Mesendoderm (in vitro differentiated cells): ENCODE results near the gene PLSCR1.

Source experiments
- DNase-seq: peaks from one replicate; pipeline ENCODE4 v3.0.0; 2013
- H2AK5ac ChIP-seq: 2 replicates; pipeline ENCODE4 v1.6.1; 2013; ENCODE audit warnings: low read length, inconsistent platforms
- H2BK120ac ChIP-seq: 2 replicates; pipeline ENCODE4 v1.6.1; 2013; ENCODE audit warnings: low read depth, mild to moderate bottlenecking, low read length, moderate library complexity, mixed read lengths
- H2BK15ac ChIP-seq: replicated peaks from 2 replicates; pipeline ENCODE4 v1.6.1; 2013; ENCODE audit warnings: low read depth, mild to moderate bottlenecking, moderate library complexity
- H2BK5ac ChIP-seq: 2 replicates; pipeline ENCODE4 v1.6.1; 2013; ENCODE audit warnings: low read length, inconsistent platforms
- H3K18ac ChIP-seq: 2 replicates; pipeline ENCODE4 v1.6.1; 2013; ENCODE audit warnings: mild to moderate bottlenecking, low read length, mixed read lengths
- H3K23ac ChIP-seq: one replicate; pipeline ENCODE4 v1.6.1; 2013; ENCODE audit warnings: low read length
- H3K27ac ChIP-seq: 2 replicates; pipeline ENCODE4 v1.5.1; 2013; ENCODE audit warnings: low read depth, mild to moderate bottlenecking, inconsistent platforms, low read length, moderate library complexity
- H3K27me3 ChIP-seq: 2 replicates; pipeline ENCODE4 v1.6.1; 2013; ENCODE audit warnings: low read length, control low read depth, mild to moderate bottlenecking, inconsistent platforms; ENCODE audit not compliant: insufficient read depth, poor library complexity
- H3K36me3 ChIP-seq: 2 replicates; pipeline ENCODE4 v1.6.1; 2013; ENCODE audit warnings: low read length, inconsistent platforms; ENCODE audit not compliant: control insufficient read depth, insufficient read depth
- H3K4ac ChIP-seq: one replicate; pipeline ENCODE4 v1.6.1; 2013; ENCODE audit warnings: low read depth, mild to moderate bottlenecking, low read length, moderate library complexity
- H3K4me1 ChIP-seq: 2 replicates; pipeline ENCODE4 v1.6.1; 2013; ENCODE audit warnings: low read depth, low read length, inconsistent platforms; ENCODE audit not compliant: control insufficient read depth
- H3K4me2 ChIP-seq: 2 replicates; pipeline ENCODE4 v1.6.1; 2013; ENCODE audit warnings: low read length
- H3K4me3 ChIP-seq: 2 replicates; pipeline ENCODE4 v1.5.1; 2013; ENCODE audit warnings: mild to moderate bottlenecking, low read length
- H3K56ac ChIP-seq: one replicate; pipeline ENCODE4 v1.6.1; 2013; ENCODE audit warnings: low read length
- H3K79me1 ChIP-seq: 2 replicates; pipeline ENCODE4 v1.6.1; 2013; ENCODE audit warnings: low read length, inconsistent platforms
- H3K79me2 ChIP-seq: 2 replicates; pipeline ENCODE4 v1.6.1; 2013; ENCODE audit warnings: mild to moderate bottlenecking, low read length; ENCODE audit not compliant: control insufficient read depth, insufficient read depth
- H3K9ac ChIP-seq: 2 replicates; pipeline ENCODE4 v1.6.1; 2013; ENCODE audit warnings: low read length, inconsistent platforms
- H4K5ac ChIP-seq: one replicate; pipeline ENCODE4 v1.6.1; 2013; ENCODE audit warnings: low read length
- H4K8ac ChIP-seq: one replicate; pipeline ENCODE4 v1.6.1; 2013; ENCODE audit warnings: low read depth, mild to moderate bottlenecking, control low read depth, low read length, moderate library complexity
- WGBS: extraction: QIAGEN DNeasy Blood & Tissue Kit; methylation state at CpG from one replicate; pipeline ENCODE4 v1.1.7; 2013; ENCODE audit warnings: low lambda C conversion rate, missing lambda C conversion rate; ENCODE audit not compliant: insufficient coverage; ENCODE audit errors: extremely low coverage; 5-methylcytosine and 5-hydroxymethylcytosine counted together

PLSCR1 gene

GRCh38 chr3:146581951-146582467, 37.6 kb upstream of the PLSCR1 start:
- Histone ChIP-seq H3K4me3 (no peak overlapping the region), H3K4me1 (no peaks in the 10 kb centered on the region), H3K27ac (no peak overlapping the region)

GRCh38 chr3:146581080-146581601, 36.7 kb upstream of the PLSCR1 start:
- no peaks in the 10 kb centered on the region for H3K4me1 ChIP-seq
- H3K27me3 ChIP-seq = no peaks in the 10 kb centered on the region
- no peak overlapping the region for H2BK120ac ChIP-seq
- no peak overlapping the region for H3K4ac ChIP-seq
- no peak overlapping the region for H4K8ac ChIP-seq
- no peak overlapping the region for H3K4me3 ChIP-seq
- no peak overlapping the region for H4K5ac ChIP-seq
- H2AK5ac ChIP-seq = no peak overlapping the region
- no peak overlapping the region for H2BK15ac ChIP-seq
- no peak overlapping the region for H3K18ac ChIP-seq
- H2BK5ac ChIP-seq = no peak overlapping the region
- WGBS = no CpG with 5 or more reads among the region's 1 CpG
- no peak overlapping the region for H3K27ac ChIP-seq
- no peak overlapping the region for H3K56ac ChIP-seq
- H3K36me3 ChIP-seq = no peaks in the 10 kb centered on the region
- no peak overlapping the region for H3K23ac ChIP-seq
- no peaks in the 10 kb centered on the region for H3K79me1 ChIP-seq
- no peaks in the 10 kb centered on the region for H3K79me2 ChIP-seq
- no peak overlapping the region for H3K9ac ChIP-seq
- DNase-seq = no peak
- H3K4me2 ChIP-seq = no peak overlapping the region

More at GRCh38 chr3:146581951-146582467, 37.6 kb upstream of the PLSCR1 start:
- H3K79me1 ChIP-seq = no peaks in the 10 kb centered on the region
- no peak overlapping the region for H3K9ac ChIP-seq
- no peak overlapping the region for H4K5ac ChIP-seq
- DNase-seq = peak; percentile 70
- no peaks in the 10 kb centered on the region for H3K79me2 ChIP-seq
- H3K23ac ChIP-seq = no peak overlapping the region
- H2BK5ac ChIP-seq = no peak overlapping the region
- H3K27me3 ChIP-seq = no peaks in the 10 kb centered on the region
- no peak overlapping the region for H4K8ac ChIP-seq
- peak overlapping the region; percentile 82 for H2BK120ac ChIP-seq
- H3K18ac ChIP-seq = peak overlapping the region; percentile 11
- no peak overlapping the region for H3K4ac ChIP-seq
- H3K36me3 ChIP-seq = no peaks in the 10 kb centered on the region
- H2BK15ac ChIP-seq = no peak overlapping the region
- no peak overlapping the region for H2AK5ac ChIP-seq
- no peak overlapping the region for H3K4me2 ChIP-seq
- no peak overlapping the region for H3K56ac ChIP-seq

GRCh38 chr3:146577662-146578061, 33.3 kb upstream of the PLSCR1 start:
- Histone ChIP-seq H3K4me2 (no peak overlapping the region), H3K79me1 (no peaks in the 10 kb centered on the region), H2BK15ac (no peak overlapping the region), H3K23ac (no peak overlapping the region), H3K18ac (no peak overlapping the region), H3K36me3 (no peaks in the 10 kb centered on the region), H3K56ac (no peak overlapping the region), H3K27me3 (no peaks in the 10 kb centered on the region), H3K27ac (no peak overlapping the region), H4K8ac (no peak overlapping the region), H4K5ac (no peak overlapping the region), H3K4ac (no peak overlapping the region), H2BK120ac (no peak overlapping the region), H3K4me3 (no peak overlapping the region), H3K9ac (no peak overlapping the region), H2AK5ac (no peak overlapping the region), H3K79me2 (no peaks in the 10 kb centered on the region), H2BK5ac (no peak overlapping the region), H3K4me1 (no peaks in the 10 kb centered on the region)
- peak; percentile 60 for DNase-seq

GRCh38 chr3:146575636-146576035, 31.2 kb upstream of the PLSCR1 start:
- Histone ChIP-seq H3K18ac (no peak overlapping the region), H2BK5ac (no peak overlapping the region), H3K4me2 (no peak overlapping the region), H3K9ac (no peak overlapping the region), H3K79me1 (no peaks in the 10 kb centered on the region), H3K4me1 (no peaks in the 10 kb centered on the region), H3K4me3 (no peak overlapping the region), H4K5ac (no peak overlapping the region), H3K27me3 (no peaks in the 10 kb centered on the region), H2AK5ac (no peak overlapping the region), H3K36me3 (no peaks in the 10 kb centered on the region), H2BK120ac (no peak overlapping the region), H4K8ac (no peak overlapping the region), H3K23ac (no peak overlapping the region), H3K4ac (no peak overlapping the region), H3K56ac (peak overlapping the region; percentile 51), H3K27ac (no peak overlapping the region), H3K79me2 (no peaks in the 10 kb centered on the region), H2BK15ac (no peak overlapping the region)
- no CpG with 5 or more reads among the region's 2 CpGs for whole genome bisulfite sequencing
- DNase-seq = no peak

- Histone ChIP-seq H3K9ac (no peak overlapping the region), H3K4ac (no peak overlapping the region), H2BK15ac (no peak overlapping the region), H2BK5ac (no peak overlapping the region), H3K36me3 (no peaks in the 10 kb centered on the region), H3K4me2 (no peak overlapping the region), H3K18ac (no peak overlapping the region), H3K79me2 (no peaks in the 10 kb centered on the region), H4K8ac (no peak overlapping the region), H3K4me1 (no peaks in the 10 kb centered on the region), H3K56ac (no peak overlapping the region), H3K79me1 (no peaks in the 10 kb centered on the region), H3K4me3 (no peak overlapping the region), H3K27me3 (no peaks in the 10 kb centered on the region), H2AK5ac (no peak overlapping the region), H2BK120ac (no peak overlapping the region), H3K23ac (no peak overlapping the region), H3K27ac (no peak overlapping the region), H4K5ac (no peak overlapping the region)
- no CpG with 5 or more reads among the region's 1 CpG for WGBS
- no peak for DNase-seq
These were observed 29.8 kb upstream of the PLSCR1 start for GRCh38 chr3:146574173-146574572.

- H3K56ac ChIP-seq = no peak overlapping the region
- H3K27ac ChIP-seq = no peak overlapping the region
- H3K18ac ChIP-seq = no peak overlapping the region
- no peak overlapping the region for H2BK5ac ChIP-seq
- H3K4me1 ChIP-seq = no peaks in the 10 kb centered on the region
- no peak overlapping the region for H3K4me2 ChIP-seq
- no peak overlapping the region for H2AK5ac ChIP-seq
- H3K4ac ChIP-seq = no peak overlapping the region
- H3K23ac ChIP-seq = no peak overlapping the region
- no peak overlapping the region for H2BK120ac ChIP-seq
- no peak overlapping the region for H4K5ac ChIP-seq
- H2BK15ac ChIP-seq = no peak overlapping the region
- H3K9ac ChIP-seq = no peak overlapping the region
- H3K4me3 ChIP-seq = no peak overlapping the region
- no peaks in the 10 kb centered on the region for H3K27me3 ChIP-seq
- DNase-seq = no peak
- no peaks in the 10 kb centered on the region for H3K79me1 ChIP-seq
- WGBS = no CpG with 5 or more reads among the region's 3 CpGs
- no peak overlapping the region for H4K8ac ChIP-seq
- H3K79me2 ChIP-seq = no peaks in the 10 kb centered on the region
- H3K36me3 ChIP-seq = no peaks in the 10 kb centered on the region
These were observed 24.9 kb upstream of the PLSCR1 start for GRCh38 chr3:146569314-146569713.
